PC-9 (cell line): ENCODE data around the gene CUX1. TPM values are rescaled to one million over a fixed set of nuclear protein-coding genes. Genes with fewer than 3 reads are reported as not detected.

Experiments
- BruUV-seq: library from RNA; stranded (reverse); fragments of 400-500 nt; replicated peaks from 2 replicates; lab custom pipeline; 2021; lab: Mats Ljungman, UMichigan
- CTCF ChIA-PET: fragments of 300-600 bp; sonication (Branson Sonifier 250); formaldehyde crosslinking; loops from one replicate; lab custom pipeline; 2022; ENCODE audit warnings: antibody characterized with exemption; lab: Charles Lee
- POLR2A ChIA-PET: fragments of 300-600 bp; sonication (Branson Sonifier 250); formaldehyde crosslinking; loops from one replicate; lab custom pipeline; 2022; ENCODE audit warnings: antibody characterized with exemption; ENCODE audit not compliant: unreplicated experiment; lab: Charles Lee
- DNase-seq, 2 experiments: peaks; one replicate each; pipeline versions ENCODE4 v3.0.0 to v3.0.0-alpha.2; 2015 to 2022; ENCODE audit warnings: mixed read lengths in 1 of 2
- H2AFZ ChIP-seq: fragments of 200-600 bp; sonication (generic); 2 replicates; pipeline ENCODE4 v1.8.1; 2017; ENCODE audit warnings: antibody characterized with exemption
- H3F3A ChIP-seq: fragments of 200-600 bp; sonication (generic); 2 replicates; pipeline ENCODE4 v1.8.1; 2017; ENCODE audit warnings: antibody characterized with exemption, mild to moderate bottlenecking, low read depth; ENCODE audit not compliant: insufficient read depth
- H3K27ac ChIP-seq: fragments of 200-600 bp; sonication (generic); 2 replicates; pipeline ENCODE4 v1.6.1; 2016; ENCODE audit warnings: mixed run types
- H3K27me3 ChIP-seq: fragments of 200-600 bp; sonication (generic); 2 replicates; pipeline ENCODE4 v1.6.1; 2016; ENCODE audit warnings: low read depth, mixed run types; ENCODE audit not compliant: insufficient read depth
- H3K36me3 ChIP-seq: fragments of 200-600 bp; sonication (generic); 2 replicates; pipeline ENCODE4 v1.6.1; 2016; ENCODE audit warnings: low read depth, mixed run types
- H3K4me1 ChIP-seq: fragments of 200-600 bp; sonication (generic); replicated peaks from 2 replicates; pipeline ENCODE4 v1.6.1; 2016; ENCODE audit warnings: mixed run types; ENCODE audit not compliant: insufficient read depth
- H3K4me2 ChIP-seq: fragments of 200-600 bp; sonication (generic); 2 replicates; pipeline ENCODE4 v1.6.1; 2017; ENCODE audit warnings: mixed run types
- H3K4me3 ChIP-seq: fragments of 200-600 bp; sonication (generic); 2 replicates; pipeline ENCODE4 v1.6.1; 2016; ENCODE audit warnings: mixed run types
- H3K79me2 ChIP-seq: fragments of 200-600 bp; sonication (generic); 2 replicates; pipeline ENCODE4 v1.6.1; 2017; ENCODE audit warnings: low read depth, mixed run types
- H3K9me2 ChIP-seq: fragments of 200-600 bp; sonication (generic); 2 replicates; pipeline ENCODE4 v1.8.1; 2017; ENCODE audit warnings: mild to moderate bottlenecking; ENCODE audit not compliant: insufficient read depth
- H3K9me3 ChIP-seq: fragments of 200-600 bp; sonication (generic); 2 replicates; pipeline ENCODE4 v1.8.1; 2016; ENCODE audit warnings: low read depth; ENCODE audit not compliant: insufficient read depth
- H4K20me1 ChIP-seq: fragments of 200-600 bp; sonication (generic); 2 replicates; pipeline ENCODE4 v1.8.1; 2017; ENCODE audit not compliant: insufficient read depth
- EZH2 ChIP-seq: fragments of 200-600 bp; sonication (generic); IDR thresholded peaks from 2 replicates; pipeline ENCODE4 v1.8.0; 2017; ENCODE audit warnings: antibody characterized with exemption, low read depth
- intact Hi-C: fragments of 100-400 bp; cut with micrococcal nuclease; formaldehyde crosslinking; loops from one replicate; pipeline ENCODE4 v1.10.0; 2022; ENCODE audit not compliant: unreplicated experiment
- total RNA-seq: library from RNA; stranded (reverse); gene quantifications from 2 replicates; pipeline ENCODE4 v1.2.3, GENCODE V29; 2021
- TF ChIP-seq, protein P1 (sequence below): fragments of 200-600 bp; sonication (generic); conservative IDR thresholded peaks from 2 replicates; pipeline ENCODE4 v1.6.1; 2017; ENCODE audit warnings: mixed run types, antibody characterized with exemption, mild to moderate bottlenecking, moderate library complexity

Gene CUX1
- total RNA-seq, 1 experiment from 2014 or later: 83.3 TPM

DNA sequence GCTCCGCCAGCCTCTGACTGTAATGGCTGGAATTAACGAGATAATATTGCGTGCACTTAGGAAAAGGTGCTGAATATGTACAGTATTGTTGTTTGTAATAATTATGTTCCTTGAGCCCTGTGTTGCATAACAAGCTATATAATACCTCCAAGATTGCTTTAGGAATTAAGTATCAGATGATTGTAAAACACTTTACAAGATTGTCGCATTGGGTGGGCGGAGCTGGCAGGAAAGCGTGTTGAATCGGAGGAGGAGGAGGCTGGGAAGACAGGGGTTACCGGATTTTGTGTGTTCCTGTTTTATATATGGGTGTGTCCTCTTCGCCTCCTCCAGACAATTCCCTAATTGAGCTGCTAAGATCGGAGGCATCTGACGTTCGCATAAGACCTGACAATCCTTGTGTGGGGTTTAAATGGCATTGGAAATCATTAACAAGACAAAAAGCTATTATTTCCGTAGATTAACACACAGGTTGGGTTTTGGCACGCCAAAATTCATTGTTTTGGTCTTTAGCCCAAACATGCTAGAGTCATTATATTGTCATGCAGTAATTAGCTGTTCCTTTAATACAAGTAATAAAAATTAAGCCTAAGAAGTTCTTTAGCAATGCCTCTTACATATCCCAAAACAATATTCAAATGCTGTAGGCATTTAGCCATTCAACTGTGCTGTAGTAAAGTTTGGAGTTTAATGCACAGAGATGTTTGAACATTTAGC lies 276.3 kb downstream of the CUX1 start:
- Histone ChIP-seq H3K9me2 (no peaks in the 10 kb centered on the region), H3K79me2 (no peaks in the 10 kb centered on the region), H3K4me2 (no peak overlapping the region), H3K36me3 (no peaks in the 10 kb centered on the region), H3K4me3 (no peak overlapping the region), H3F3A (peaks cover 4% of the 10 kb centered on the region; the same call in 1 of the 2 replicates), H4K20me1 (no peaks in the 10 kb centered on the region), H3K27ac (no peak overlapping the region), H2AFZ (no peak overlapping the region), H3K27me3 (no peaks in the 10 kb centered on the region), H3K9me3 (no peaks in the 10 kb centered on the region), H3K4me1 (no peaks in the 10 kb centered on the region; the same call in 1 of the 2 replicates)
- intact Hi-C loops: no loop called here
- DNase-seq: no peak
- TF ChIP-seq EZH2: no peak
- TF ChIP-seq, protein P1, sequence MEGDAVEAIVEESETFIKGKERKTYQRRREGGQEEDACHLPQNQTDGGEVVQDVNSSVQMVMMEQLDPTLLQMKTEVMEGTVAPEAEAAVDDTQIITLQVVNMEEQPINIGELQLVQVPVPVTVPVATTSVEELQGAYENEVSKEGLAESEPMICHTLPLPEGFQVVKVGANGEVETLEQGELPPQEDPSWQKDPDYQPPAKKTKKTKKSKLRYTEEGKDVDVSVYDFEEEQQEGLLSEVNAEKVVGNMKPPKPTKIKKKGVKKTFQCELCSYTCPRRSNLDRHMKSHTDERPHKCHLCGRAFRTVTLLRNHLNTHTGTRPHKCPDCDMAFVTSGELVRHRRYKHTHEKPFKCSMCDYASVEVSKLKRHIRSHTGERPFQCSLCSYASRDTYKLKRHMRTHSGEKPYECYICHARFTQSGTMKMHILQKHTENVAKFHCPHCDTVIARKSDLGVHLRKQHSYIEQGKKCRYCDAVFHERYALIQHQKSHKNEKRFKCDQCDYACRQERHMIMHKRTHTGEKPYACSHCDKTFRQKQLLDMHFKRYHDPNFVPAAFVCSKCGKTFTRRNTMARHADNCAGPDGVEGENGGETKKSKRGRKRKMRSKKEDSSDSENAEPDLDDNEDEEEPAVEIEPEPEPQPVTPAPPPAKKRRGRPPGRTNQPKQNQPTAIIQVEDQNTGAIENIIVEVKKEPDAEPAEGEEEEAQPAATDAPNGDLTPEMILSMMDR: no peak
- CTCF ChIA-PET: interaction anchor here (0.7 kb wide), 1 partner anchor 180 kb away, joined by 12 read pairs; no protein-coding TSS in a partner anchor
- POLR2A ChIA-PET: interaction anchor here (0.6 kb wide), 1 partner anchor 152 kb away, joined by 4 read pairs; no protein-coding TSS in a partner anchor
- BruUV-seq: no TSS peak

DNA sequence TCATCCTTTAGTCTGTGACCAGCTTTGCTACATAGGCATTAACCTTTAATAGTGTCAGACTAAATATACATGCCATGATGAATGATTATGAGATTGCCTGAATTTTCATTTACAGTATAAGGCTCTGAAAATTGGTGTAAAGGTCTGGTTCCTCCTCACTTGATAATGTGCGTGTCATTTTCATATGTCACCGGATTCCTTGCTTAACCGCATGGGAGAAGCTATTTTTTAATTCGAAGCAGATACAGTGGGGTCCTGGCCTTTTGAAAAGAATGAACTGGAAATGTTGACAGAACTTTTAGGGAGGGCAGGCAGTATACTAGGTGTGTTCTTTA lies 276.9 kb downstream of the CUX1 start:
- no TSS peak for BruUV-seq
- intact Hi-C loops: no loop called here
- ChIA-PET CTCF (no interaction called here), POLR2A (no interaction called here)
- Histone ChIP-seq H3K27me3 (no peaks in the 10 kb centered on the region), H3K9me2 (no peaks in the 10 kb centered on the region), H3K4me2 (no peak overlapping the region), H2AFZ (no peak overlapping the region), H3K36me3 (no peaks in the 10 kb centered on the region), H3K27ac (no peak overlapping the region), H3K4me1 (no peaks in the 10 kb centered on the region; the same call in 1 of the 2 replicates), H3K9me3 (no peaks in the 10 kb centered on the region), H3K79me2 (no peaks in the 10 kb centered on the region), H3F3A (peaks cover 4% of the 10 kb centered on the region; the same call in 1 of the 2 replicates), H4K20me1 (no peaks in the 10 kb centered on the region), H3K4me3 (no peak overlapping the region)
- no peak for DNase-seq
- no peak for TF ChIP-seq EZH2
- TF ChIP-seq, protein P1: no peak

DNA sequence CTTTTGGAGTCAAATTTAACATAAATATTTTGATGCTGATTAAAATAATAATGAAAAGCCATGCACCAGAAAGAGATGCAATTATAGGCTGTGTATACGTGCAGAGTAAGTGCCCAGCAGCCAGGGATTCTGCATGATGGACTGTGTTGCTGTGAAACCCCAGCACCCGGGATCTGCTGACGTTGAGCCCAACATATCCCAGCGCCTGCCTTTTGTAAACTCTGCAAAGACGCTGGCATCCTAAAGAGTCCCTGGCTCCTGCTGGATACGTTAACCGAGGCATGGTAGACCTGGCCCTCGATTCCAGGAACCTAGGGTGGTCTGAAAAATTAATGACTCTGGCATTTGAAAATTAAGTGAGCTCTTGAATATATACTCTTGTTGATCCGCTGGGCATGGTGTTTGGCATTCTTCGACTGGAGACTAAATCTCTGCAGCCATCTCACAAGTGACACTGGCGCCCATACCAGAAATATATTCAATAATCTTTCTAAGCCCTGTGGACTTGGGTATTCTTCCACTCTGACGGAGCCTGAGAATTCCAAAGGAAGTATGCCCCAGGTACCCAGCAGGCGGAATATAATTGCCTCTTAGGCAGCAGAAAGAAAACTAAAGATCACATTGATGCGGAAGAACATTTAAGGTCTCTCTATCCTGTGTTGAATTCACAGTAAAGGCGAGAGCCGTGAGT lies 278.0 kb downstream of the CUX1 start:
- no peaks in the 10 kb centered on the region for H3K27me3 ChIP-seq
- H2AFZ ChIP-seq: no peak overlapping the region
- no peak for TF ChIP-seq EZH2
- TF ChIP-seq, protein P1: no peak
- ChIA-PET POLR2A (no interaction called here), CTCF (no interaction called here)
- H4K20me1 ChIP-seq: no peaks in the 10 kb centered on the region
- BruUV-seq: no TSS peak
- intact Hi-C loops: no loop called here
- no peak overlapping the region for H3K4me3 ChIP-seq
- no peaks in the 10 kb centered on the region for H3K79me2 ChIP-seq
- no peaks in the 10 kb centered on the region for H3K4me1 ChIP-seq
- DNase-seq: no peak
- no peak overlapping the region for H3K4me2 ChIP-seq
- H3K36me3 ChIP-seq: no peaks in the 10 kb centered on the region
- H3K9me2 ChIP-seq: no peaks in the 10 kb centered on the region
- H3K9me3 ChIP-seq: no peaks in the 10 kb centered on the region
- H3F3A ChIP-seq: no peaks in the 10 kb centered on the region; the same call in 1 of the 2 replicates
- no peak overlapping the region for H3K27ac ChIP-seq
